IMR-90 (cell line): ENCODE measurements around the gene TNRC6A. TPM values are rescaled to one million over a fixed set of nuclear protein-coding genes. Genes with fewer than 3 reads are reported as not detected.

Source experiments
- ATAC-seq: fragments of 200-7000 bp; cut with Tn5 transposase; 2 replicates; pipeline ENCODE4 v1.9.1; 2020; ENCODE audit warnings: low read depth, mild to moderate bottlenecking, moderate library complexity
- BruUV-seq: library from RNA; stranded (reverse); fragments of 400-500 nt; replicated peaks from 2 replicates; lab custom pipeline; 2021; lab: Mats Ljungman, UMichigan
- CTCF ChIA-PET: fragments of 300-600 bp; formaldehyde crosslinking; extraction: SDS; loops from one replicate; lab custom pipeline; 2021; ENCODE audit warnings: antibody characterized with exemption; lab: Yijun Ruan, JAX
- POLR2A ChIA-PET: fragments of 300-600 bp; sonication (Branson Sonifier 250); formaldehyde crosslinking; loops from one replicate; lab custom pipeline; 2022; ENCODE audit warnings: antibody characterized with exemption; ENCODE audit not compliant: unreplicated experiment; lab: Charles Lee
- DNase-seq: peaks from one replicate; pipeline ENCODE4 v3.0.0; 2013
- H2AFZ ChIP-seq: replicated peaks from 2 replicates; pipeline ENCODE3; 2013; ENCODE audit warnings: low read length, mild to moderate bottlenecking; ENCODE audit not compliant: poor library complexity
- H2AK5ac ChIP-seq: 2 replicates; pipeline ENCODE4 v1.6.1; 2013; ENCODE audit warnings: low read depth, low read length, inconsistent platforms
- H2AK9ac ChIP-seq: replicated peaks from 2 replicates; pipeline ENCODE3; 2013; ENCODE audit warnings: mild to moderate bottlenecking, low read depth, low read length, moderate library complexity; ENCODE audit not compliant: poor library complexity
- H2BK120ac ChIP-seq: 2 replicates; pipeline ENCODE4 v1.6.1; 2013; ENCODE audit warnings: low read depth, low read length, inconsistent platforms
- H2BK15ac ChIP-seq: 3 replicates; pipeline ENCODE4 v1.6.1; 2013; ENCODE audit warnings: low read depth, low read length, inconsistent platforms
- H2BK20ac ChIP-seq: 2 replicates; pipeline ENCODE4 v1.6.1; 2013; ENCODE audit warnings: low read depth, mild to moderate bottlenecking, inconsistent platforms, low read length, moderate library complexity
- H2BK5ac ChIP-seq: 2 replicates; pipeline ENCODE4 v1.6.1; 2013; ENCODE audit warnings: mild to moderate bottlenecking, low read depth, low read length, inconsistent platforms; ENCODE audit not compliant: poor library complexity, severe bottlenecking
- H3K14ac ChIP-seq: replicated peaks from 2 replicates; pipeline ENCODE4 v1.6.1; 2013; ENCODE audit warnings: low read depth, low read length, inconsistent platforms
- H3K18ac ChIP-seq: 2 replicates; pipeline ENCODE4 v1.6.1; 2013; ENCODE audit warnings: low read depth, low read length, control low read depth
- H3K23ac ChIP-seq: 2 replicates; pipeline ENCODE4 v1.6.1; 2013; ENCODE audit warnings: low read depth, low read length, inconsistent platforms
- H3K27ac ChIP-seq: 2 replicates; pipeline ENCODE4 v1.5.1; 2013; ENCODE audit warnings: mild to moderate bottlenecking, control low read depth, low read length; ENCODE audit not compliant: insufficient read depth
- H3K27me3 ChIP-seq: 2 replicates; pipeline ENCODE4 v1.6.1; 2013; ENCODE audit warnings: low read length; ENCODE audit not compliant: control insufficient read depth, insufficient read depth
- H3K36me3 ChIP-seq: 2 replicates; pipeline ENCODE4 v1.6.1; 2013; ENCODE audit warnings: low read length, mixed read lengths; ENCODE audit not compliant: control insufficient read depth, insufficient read depth
- H3K4ac ChIP-seq: 2 replicates; pipeline ENCODE4 v1.6.1; 2013; ENCODE audit warnings: low read depth, low read length, inconsistent platforms
- H3K4me1 ChIP-seq: 2 replicates; pipeline ENCODE4 v1.6.1; 2013; ENCODE audit warnings: low read length, mixed read lengths; ENCODE audit not compliant: control insufficient read depth, insufficient read depth
- H3K4me2 ChIP-seq: 2 replicates; pipeline ENCODE4 v1.6.1; 2013; ENCODE audit warnings: low read depth, mild to moderate bottlenecking, control low read depth, low read length, moderate library complexity
- H3K4me3 ChIP-seq: 2 replicates; pipeline ENCODE4 v1.5.1; 2013; ENCODE audit warnings: low read depth, mild to moderate bottlenecking, control low read depth, low read length, moderate library complexity; ENCODE audit not compliant: insufficient read depth
- H3K56ac ChIP-seq: 2 replicates; pipeline ENCODE4 v1.6.1; 2013; ENCODE audit warnings: low read length, inconsistent platforms; ENCODE audit not compliant: insufficient read depth; ENCODE audit errors: extremely low read depth
- H3K79me1 ChIP-seq, 2 experiments: 2 replicates each; pipeline ENCODE4 v1.6.1; 2013; ENCODE audit warnings: low read length in 2 of 2, inconsistent platforms in 1 of 2, low read depth in 1 of 2
- H3K9ac ChIP-seq: 2 replicates; pipeline ENCODE4 v1.6.1; 2013; ENCODE audit warnings: low read depth, low read length, control low read depth
- H3K9me1 ChIP-seq: 2 replicates; pipeline ENCODE4 v1.6.1; 2013; ENCODE audit warnings: low read length, inconsistent platforms; ENCODE audit not compliant: insufficient read depth
- H3K9me3 ChIP-seq: 2 replicates; pipeline ENCODE4 v1.6.1; 2013; ENCODE audit warnings: low read length; ENCODE audit not compliant: control insufficient read depth, insufficient read depth
- H4K20me1 ChIP-seq: 2 replicates; pipeline ENCODE4 v1.6.1; 2013; ENCODE audit warnings: low read length, inconsistent platforms; ENCODE audit not compliant: insufficient read depth
- H4K5ac ChIP-seq: 2 replicates; pipeline ENCODE4 v1.6.1; 2013; ENCODE audit warnings: mild to moderate bottlenecking, low read depth, low read length, control low read depth
- H4K8ac ChIP-seq, 2 experiments: 2 replicates each; pipeline ENCODE4 v1.6.1; 2013; ENCODE audit warnings: low read depth in 2 of 2, low read length in 2 of 2, control low read depth in 1 of 2, inconsistent platforms in 1 of 2
- H4K91ac ChIP-seq: 2 replicates; pipeline ENCODE4 v1.6.1; 2013; ENCODE audit warnings: low read depth, low read length, inconsistent platforms; ENCODE audit not compliant: insufficient read depth
- CEBPB ChIP-seq: IDR thresholded peaks from 2 replicates; pipeline ENCODE4 v1.6.1; 2012; ENCODE audit warnings: low read depth, low read length, improper control_type of control experiment
- MAFK ChIP-seq: IDR thresholded peaks from 2 replicates; pipeline ENCODE4 v1.6.1; 2012; ENCODE audit warnings: low read depth, low read length, improper control_type of control experiment
- MAZ ChIP-seq: IDR thresholded peaks from 2 replicates; pipeline ENCODE4 v1.6.1; 2012; ENCODE audit warnings: low read depth, mild to moderate bottlenecking, low read length, improper control_type of control experiment, moderate library complexity, borderline replicate concordance
- MXI1 ChIP-seq: IDR thresholded peaks from 2 replicates; pipeline ENCODE4 v1.6.1; 2012; ENCODE audit warnings: low read depth, mild to moderate bottlenecking, low read length, moderate library complexity, borderline replicate concordance
- RCOR1 ChIP-seq: IDR thresholded peaks from 2 replicates; pipeline ENCODE4 v1.6.1; 2012; ENCODE audit warnings: mild to moderate bottlenecking, low read length, improper control_type of control experiment; ENCODE audit not compliant: insufficient replicate concordance
- WGBS, 2 experiments: methylation state at CpG; one replicate each; pipeline versions ENCODE4 v1.1.5 to v1.1.7; 2013; ENCODE audit warnings: missing lambda C conversion rate in 2 of 2; ENCODE audit not compliant: insufficient read length in 1 of 2; ENCODE audit errors: extremely low coverage in 2 of 2; 5-methylcytosine and 5-hydroxymethylcytosine counted together
- dilution Hi-C: fragments of 300-500 bp; cut with HindIII; formaldehyde crosslinking; loops from one replicate; pipeline ENCODE4 v1.14.3; 2018; ENCODE audit warnings: low sequenced_read_pairs; ENCODE audit not compliant: unreplicated experiment
- in situ Hi-C: fragments of 300-500 bp; cut with MboI; formaldehyde crosslinking; loops from 3 replicates; pipeline ENCODE4 v1.14.3; 2019; ENCODE audit warnings: low sequenced_read_pairs, inconsistent platforms, mixed read lengths
- intact Hi-C: fragments of 100-400 bp; cut with micrococcal nuclease; formaldehyde crosslinking; loops from 2 replicates; pipeline ENCODE4 v1.10.0; 2022
- polyA plus RNA-seq, 3 experiments: library from polyadenylated mRNA; depleted of rRNA; stranded (reverse); fragments of >200 nt; gene quantifications; 2 replicates each; pipeline ENCODE4 v1.2.3, GENCODE V29; 2012; ENCODE audit warnings: low replicate concordance in 1 of 3
- total RNA-seq: library from RNA; depleted of rRNA; stranded (reverse); fragments of >200 nt; gene quantifications from 2 replicates; pipeline ENCODE4 v1.2.3, GENCODE V29; 2012

TNRC6A gene
- total and polyA plus RNA-seq, 2 of the 4 experiments (the other 2 are of a cell fraction) = 32.4 to 42.3 TPM

- ATAC-seq = no peak
- Histone ChIP-seq H3K4me2 (peak overlapping the region; percentile 32; the same call in 1 of the 2 replicates), H3K4me3 (no peak overlapping the region), H3K9ac (no peak overlapping the region), H3K56ac (peak overlapping the region; percentile 24; the same call in 1 of the 2 replicates), H3K9me1 (peaks cover 22% of the 10 kb centered on the region), H3K27ac (no peak overlapping the region), H2BK20ac (peak overlapping the region; percentile 22; the same call in 1 of the 2 replicates), H2AK9ac (no peak overlapping the region), H3K4ac (peak overlapping the region; percentile 42), H3K79me1 (no peaks in the 10 kb centered on the region), H4K20me1 (no peaks in the 10 kb centered on the region), H2BK5ac (peak overlapping the region; percentile 17), H2BK120ac (peak overlapping the region; percentile 59; the same call in 1 of the 2 replicates), H3K27me3 (no peaks in the 10 kb centered on the region), H2BK15ac (peak overlapping the region; percentile 89; the same call in 2 of the 3 replicates), H3K4me1 (peaks cover 12% of the 10 kb centered on the region), H4K8ac (peak overlapping the region in 1 of 2 experiments; percentile 43; a peak in 1 of 4 replicates), H3K36me3 (no peaks in the 10 kb centered on the region), H4K91ac (peak overlapping the region; percentile 40), H2AFZ (no peak overlapping the region), H3K9me3 (no peaks in the 10 kb centered on the region), H3K14ac (peak overlapping the region; percentile 25; the same call in 1 of the 2 replicates), H3K18ac (peak overlapping the region; percentile 38; the same call in 1 of the 2 replicates), H3K23ac (no peak overlapping the region), H2AK5ac (peak overlapping the region; percentile 67), H4K5ac (no peak overlapping the region)
- BruUV-seq = no TSS peak
- no peak for TF ChIP-seq MXI1
- no peak for TF ChIP-seq MAZ
- no peak for TF ChIP-seq MAFK
- no peak for TF ChIP-seq RCOR1
- TF ChIP-seq CEBPB = no peak
- intact Hi-C loops = no loop called here
- DNase-seq = no peak
- ChIA-PET POLR2A (interaction anchor here (0.6 kb wide), 1 partner anchor 63 kb away, joined by 4 read pairs; no protein-coding TSS in a partner anchor), CTCF (interaction anchor here (0.6 to 0.9 kb wide), 2 partner anchors 14 to 114 kb away, joined by 3 read pairs; no protein-coding TSS in a partner anchor)
- dilution Hi-C loops = no loop called here
- WGBS, 2 experiments = 100% methylated on average over 1 of the region's 8 CpGs; no CpG with 5 or more reads in 1 of the 2 experiments
- in situ Hi-C loops = no loop called here
These were observed 122.8 kb downstream of the TNRC6A start for GRCh38 chr16:24852281-24852721.
